Measurements from ENCODE around the gene PIGC. TPM values are rescaled to one million over a fixed set of nuclear protein-coding genes. Genes with fewer than 3 reads are reported as not detected.

PIGC gene
- total and polyA plus RNA-seq, 4 donors, result 8.6 to 18.4 (median 13.2) TPM

DNA sequence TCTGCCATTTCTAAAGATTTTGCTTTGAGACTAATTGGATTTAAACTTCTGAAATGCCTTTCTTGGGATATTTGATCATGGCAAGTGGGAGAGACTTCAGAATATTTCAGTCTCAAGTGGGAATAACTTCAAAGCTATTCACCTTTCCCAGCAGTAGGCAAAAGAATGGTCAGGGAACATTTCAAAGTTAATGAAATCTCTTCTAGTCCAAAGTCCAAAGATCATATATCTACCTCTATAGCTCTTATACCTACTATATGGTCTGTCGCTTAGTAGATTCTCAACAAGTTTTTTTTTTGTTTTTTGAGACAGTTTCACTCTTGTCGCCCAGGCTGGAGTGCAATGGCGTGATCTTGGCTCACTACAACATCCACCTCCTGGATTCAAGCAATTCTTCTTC is 44.5 kb upstream of the PIGC start:
- Histone ChIP-seq H3K27ac (ENCODE audit: low read depth in 1 of 2, low read length in 2 of 2) (no peak overlapping the region), H3K4me1 (ENCODE audit: control insufficient read depth in 4 of 4, insufficient read depth in 4 of 4, low read length in 3 of 4) (no peaks in the 10 kb centered on the region), H3K9ac (ENCODE audit: low read depth in 1 of 2, low read length in 2 of 2) (no peak overlapping the region), H3K9me3 (ENCODE audit: control insufficient read depth in 4 of 4, low read length in 3 of 4) (no peaks in the 10 kb centered on the region), H3K4me3 (ENCODE audit: low read depth in 1 of 3, low read length in 3 of 3) (no peak overlapping the region), H3K36me3 (ENCODE audit: control insufficient read depth in 4 of 4, insufficient read depth in 3 of 4, low read depth in 1 of 4, low read length in 3 of 4) (no peaks in the 10 kb centered on the region), H3K27me3 (ENCODE audit: control insufficient read depth in 4 of 4, insufficient read depth in 4 of 4, low read length in 3 of 4) (no peaks in the 10 kb centered on the region)
- WGBS, result 97% methylated on average over 3 of the region's 3 CpGs
- no peak for TF ChIP-seq HNF4A (conservative IDR thresholded peaks at IDR 0.05)
- no peak for TF ChIP-seq CTCF (IDR thresholded peaks at IDR 0.05; ENCODE audit: low read depth, low read length, missing input control)
- no peak for TF ChIP-seq JUND (IDR thresholded peaks at IDR 0.05)
- TF ChIP-seq FOXA1 (IDR thresholded peaks at IDR 0.05), result no peak
- TF ChIP-seq, protein P1, sequence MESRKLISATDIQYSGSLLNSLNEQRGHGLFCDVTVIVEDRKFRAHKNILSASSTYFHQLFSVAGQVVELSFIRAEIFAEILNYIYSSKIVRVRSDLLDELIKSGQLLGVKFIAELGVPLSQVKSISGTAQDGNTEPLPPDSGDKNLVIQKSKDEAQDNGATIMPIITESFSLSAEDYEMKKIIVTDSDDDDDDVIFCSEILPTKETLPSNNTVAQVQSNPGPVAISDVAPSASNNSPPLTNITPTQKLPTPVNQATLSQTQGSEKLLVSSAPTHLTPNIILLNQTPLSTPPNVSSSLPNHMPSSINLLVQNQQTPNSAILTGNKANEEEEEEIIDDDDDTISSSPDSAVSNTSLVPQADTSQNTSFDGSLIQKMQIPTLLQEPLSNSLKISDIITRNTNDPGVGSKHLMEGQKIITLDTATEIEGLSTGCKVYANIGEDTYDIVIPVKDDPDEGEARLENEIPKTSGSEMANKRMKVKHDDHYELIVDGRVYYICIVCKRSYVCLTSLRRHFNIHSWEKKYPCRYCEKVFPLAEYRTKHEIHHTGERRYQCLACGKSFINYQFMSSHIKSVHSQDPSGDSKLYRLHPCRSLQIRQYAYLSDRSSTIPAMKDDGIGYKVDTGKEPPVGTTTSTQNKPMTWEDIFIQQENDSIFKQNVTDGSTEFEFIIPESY (IDR thresholded peaks at IDR 0.05), result no peak
- no peak for TF ChIP-seq HNF4G (IDR thresholded peaks at IDR 0.05)
- TF ChIP-seq, protein P2, sequence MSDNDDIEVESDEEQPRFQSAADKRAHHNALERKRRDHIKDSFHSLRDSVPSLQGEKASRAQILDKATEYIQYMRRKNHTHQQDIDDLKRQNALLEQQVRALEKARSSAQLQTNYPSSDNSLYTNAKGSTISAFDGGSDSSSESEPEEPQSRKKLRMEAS (IDR thresholded peaks at IDR 0.05), result no peak
- no peak for DNase-seq (ENCODE audit: low spot score)

DNA sequence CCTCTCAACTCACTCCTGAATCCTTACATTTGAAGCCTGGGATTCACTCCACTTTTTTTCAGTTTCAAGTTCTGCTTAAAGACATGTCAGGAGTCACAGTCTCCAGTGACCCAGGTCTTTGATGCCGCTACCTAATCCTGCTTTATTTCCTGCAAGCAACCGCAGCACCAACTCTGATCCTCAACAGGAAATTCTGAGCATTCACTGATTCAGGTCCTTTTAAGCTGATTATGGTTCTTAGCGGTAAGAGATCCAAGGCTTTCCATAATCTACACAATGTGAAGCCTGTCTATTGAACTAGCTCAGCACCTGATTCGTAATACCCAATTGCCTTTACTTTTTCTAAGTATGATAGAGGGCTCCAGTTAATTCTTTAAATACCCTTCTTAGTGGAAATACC is 43.7 kb upstream of the PIGC start:
- Histone ChIP-seq H3K27ac (ENCODE audit: low read depth in 1 of 2, low read length in 2 of 2) (no peak overlapping the region), H3K9me3 (ENCODE audit: control insufficient read depth in 4 of 4, low read length in 3 of 4) (no peaks in the 10 kb centered on the region), H3K27me3 (ENCODE audit: control insufficient read depth in 4 of 4, insufficient read depth in 4 of 4, low read length in 3 of 4) (no peaks in the 10 kb centered on the region), H3K36me3 (ENCODE audit: control insufficient read depth in 4 of 4, insufficient read depth in 3 of 4, low read depth in 1 of 4, low read length in 3 of 4) (no peaks in the 10 kb centered on the region), H3K4me1 (ENCODE audit: control insufficient read depth in 4 of 4, insufficient read depth in 4 of 4, low read length in 3 of 4) (no peaks in the 10 kb centered on the region), H3K9ac (ENCODE audit: low read depth in 1 of 2, low read length in 2 of 2) (no peak overlapping the region), H3K4me3 (ENCODE audit: low read depth in 1 of 3, low read length in 3 of 3) (no peak overlapping the region)
- no peak for DNase-seq (ENCODE audit: low spot score)
- 79% methylated on average over 4 of the region's 4 CpGs for WGBS
- TF ChIP-seq NR2F2 (IDR thresholded peaks at IDR 0.05) (no peak), YY1 (IDR thresholded peaks at IDR 0.05) (no peak), HNF4G (IDR thresholded peaks at IDR 0.05) (no peak), JUND (IDR thresholded peaks at IDR 0.05) (no peak), ATF3 (IDR thresholded peaks at IDR 0.05) (no peak)
- TF ChIP-seq, protein P2 (IDR thresholded peaks at IDR 0.05), result no peak

DNA sequence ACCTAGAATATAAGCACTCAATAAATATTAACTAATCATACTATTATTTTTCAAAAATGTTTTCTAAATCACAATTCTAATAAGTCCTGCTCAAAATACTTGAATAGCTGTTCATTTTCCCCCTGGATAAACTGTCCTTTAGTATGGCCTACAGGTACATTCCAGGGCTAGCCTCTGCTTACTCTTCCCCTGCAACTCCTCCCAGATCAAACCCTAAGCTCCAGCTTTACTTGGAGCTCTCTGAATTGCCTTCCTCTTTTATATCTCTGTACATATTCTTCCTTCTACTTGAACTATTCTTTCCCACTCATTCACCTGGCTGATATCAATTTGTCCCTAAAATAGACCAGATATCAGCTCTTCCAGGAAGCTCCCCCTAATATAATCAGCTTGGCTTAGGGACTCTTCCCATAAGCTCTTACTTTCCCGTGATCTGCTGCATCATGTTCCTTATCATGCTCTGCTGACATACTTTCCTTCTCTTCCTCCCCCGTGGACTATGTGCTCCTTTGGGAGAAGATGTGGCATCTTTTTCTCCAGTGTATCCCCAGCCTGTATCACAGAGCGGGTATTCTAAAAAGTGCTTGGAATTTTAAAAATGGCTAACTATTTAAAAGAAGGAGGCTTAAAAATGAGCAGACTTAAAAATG is 43.1 kb upstream of the PIGC start:
- Histone ChIP-seq H3K27me3 (ENCODE audit: control insufficient read depth in 4 of 4, insufficient read depth in 4 of 4, low read length in 3 of 4) (no peaks in the 10 kb centered on the region), H3K36me3 (ENCODE audit: control insufficient read depth in 4 of 4, insufficient read depth in 3 of 4, low read depth in 1 of 4, low read length in 3 of 4) (no peaks in the 10 kb centered on the region), H3K9me3 (ENCODE audit: control insufficient read depth in 4 of 4, low read length in 3 of 4) (no peaks in the 10 kb centered on the region), H3K9ac (ENCODE audit: low read depth in 1 of 2, low read length in 2 of 2) (no peak overlapping the region), H3K27ac (ENCODE audit: low read depth in 1 of 2, low read length in 2 of 2) (no peak overlapping the region), H3K4me3 (ENCODE audit: low read depth in 1 of 3, low read length in 3 of 3) (no peak overlapping the region), H3K4me1 (ENCODE audit: control insufficient read depth in 4 of 4, insufficient read depth in 4 of 4, low read length in 3 of 4) (no peaks in the 10 kb centered on the region)
- no peak for TF ChIP-seq JUND (IDR thresholded peaks at IDR 0.05)
- TF ChIP-seq RAD21 (IDR thresholded peaks at IDR 0.05), result no peak
- no peak for TF ChIP-seq GABPA (IDR thresholded peaks at IDR 0.05 in 1 of 2, conservative IDR thresholded peaks at IDR 0.05 in 1 of 2)
- DNase-seq (ENCODE audit: low spot score), result no peak
- WGBS, result 75% methylated on average over 3 of the region's 3 CpGs

Data from liver (tissue), 9 donors.